ENCODE measurements around the gene EMC10.

- no peak for TF ChIP-seq CTCF (IDR thresholded peaks at IDR 0.05; ENCODE audit: low read length)
- no peak for TF ChIP-seq EZH2phosphoT487 (IDR thresholded peaks at IDR 0.05; ENCODE audit: low read length)
These were observed 20.1 kb downstream of the EMC10 start for GRCh38 chr19:50496189-50497021.
